ENCODE results near the gene OLA1. TPM values are rescaled to one million over a fixed set of nuclear protein-coding genes. Genes with fewer than 3 reads are reported as not detected.

Gene OLA1
- total RNA-seq, 1 experiment from 2014 or later, result 87.8 TPM

- in situ Hi-C loops (cut with HindIII; ENCODE audit: low pct_unique_long_range_greater_than_20kb, low sequenced_read_pairs), result no loop called here
- DNase-seq (ENCODE audit: low read depth, low spot score), result no peak
These were observed 91.3 kb downstream of the OLA1 start for GRCh38 chr2:174157053-174157452.

- in situ Hi-C loops (cut with HindIII; ENCODE audit: low pct_unique_long_range_greater_than_20kb, low sequenced_read_pairs), result no loop called here
- no peak for DNase-seq (ENCODE audit: low read depth, low spot score)
These were observed 94.3 kb downstream of the OLA1 start for GRCh38 chr2:174153757-174154680.

GRCh38 chr2:174149530-174149929 lies 98.8 kb downstream of the OLA1 start:
- DNase-seq (ENCODE audit: low read depth, low spot score), result no peak
- in situ Hi-C loops (cut with HindIII; ENCODE audit: low pct_unique_long_range_greater_than_20kb, low sequenced_read_pairs), result no loop called here

- in situ Hi-C loops (cut with HindIII; ENCODE audit: low pct_unique_long_range_greater_than_20kb, low sequenced_read_pairs), result no loop called here
These were observed 99.5 kb downstream of the OLA1 start for GRCh38 chr2:174148833-174149232.

GRCh38 chr2:174145827-174146226 lies 102.5 kb downstream of the OLA1 start:
- in situ Hi-C loops (cut with HindIII; ENCODE audit: low pct_unique_long_range_greater_than_20kb, low sequenced_read_pairs), result no loop called here
- DNase-seq (ENCODE audit: low read depth, low spot score), result peak; percentile 54

More at GRCh38 chr2:174148833-174149232, 99.5 kb downstream of the OLA1 start:
- DNase-seq (ENCODE audit: low read depth, low spot score), result no peak

GRCh38 chr2:174142290-174142689 lies 106.0 kb downstream of the OLA1 start:
- in situ Hi-C loops (cut with HindIII; ENCODE audit: low pct_unique_long_range_greater_than_20kb, low sequenced_read_pairs), result no loop called here
- no peak for DNase-seq (ENCODE audit: low read depth, low spot score)

GRCh38 chr2:174138161-174138560 lies 110.2 kb downstream of the OLA1 start:
- DNase-seq (ENCODE audit: low read depth, low spot score), result peak; percentile 55
- in situ Hi-C loops (cut with HindIII; ENCODE audit: low pct_unique_long_range_greater_than_20kb, low sequenced_read_pairs), result no loop called here

- in situ Hi-C loops (cut with HindIII; ENCODE audit: low pct_unique_long_range_greater_than_20kb, low sequenced_read_pairs), result no loop called here
- no peak for DNase-seq (ENCODE audit: low read depth, low spot score)
These were observed 112.4 kb downstream of the OLA1 start for GRCh38 chr2:174135981-174136380.

GRCh38 chr2:174125090-174125489 lies 123.2 kb downstream of the OLA1 start:
- DNase-seq (ENCODE audit: low read depth, low spot score), result no peak
- in situ Hi-C loops (cut with HindIII; ENCODE audit: low pct_unique_long_range_greater_than_20kb, low sequenced_read_pairs), result no loop called here

GRCh38 chr2:174124181-174124580 lies 124.2 kb downstream of the OLA1 start:
- in situ Hi-C loops (cut with HindIII; ENCODE audit: low pct_unique_long_range_greater_than_20kb, low sequenced_read_pairs), result no loop called here
- no peak for DNase-seq (ENCODE audit: low read depth, low spot score)

GRCh38 chr2:174122185-174122584 lies 126.1 kb downstream of the OLA1 start:
- DNase-seq (ENCODE audit: low read depth, low spot score), result no peak
- in situ Hi-C loops (cut with HindIII; ENCODE audit: low pct_unique_long_range_greater_than_20kb, low sequenced_read_pairs), result no loop called here

- no peak for DNase-seq (ENCODE audit: low read depth, low spot score)
- in situ Hi-C loops (cut with HindIII; ENCODE audit: low pct_unique_long_range_greater_than_20kb, low sequenced_read_pairs), result no loop called here
These were observed 126.7 kb downstream of the OLA1 start for GRCh38 chr2:174121612-174122011.

GRCh38 chr2:174121175-174121574 lies 127.2 kb downstream of the OLA1 start:
- in situ Hi-C loops (cut with HindIII; ENCODE audit: low pct_unique_long_range_greater_than_20kb, low sequenced_read_pairs), result no loop called here

GRCh38 chr2:174120346-174120745 lies 128.0 kb downstream of the OLA1 start:
- in situ Hi-C loops (cut with HindIII; ENCODE audit: low pct_unique_long_range_greater_than_20kb, low sequenced_read_pairs), result no loop called here
- DNase-seq (ENCODE audit: low read depth, low spot score), result no peak

More at GRCh38 chr2:174121175-174121574, 127.2 kb downstream of the OLA1 start:
- peak; percentile 24 for DNase-seq (ENCODE audit: low read depth, low spot score)

GRCh38 chr2:174117951-174118930 lies 130.1 kb downstream of the OLA1 start:
- DNase-seq (ENCODE audit: low read depth, low spot score), result no peak

GRCh38 chr2:174112073-174112472 lies 136.3 kb downstream of the OLA1 start:
- DNase-seq (ENCODE audit: low read depth, low spot score), result no peak
- in situ Hi-C loops (cut with HindIII; ENCODE audit: low pct_unique_long_range_greater_than_20kb, low sequenced_read_pairs), result no loop called here

More at GRCh38 chr2:174117951-174118930, 130.1 kb downstream of the OLA1 start:
- in situ Hi-C loops (cut with HindIII; ENCODE audit: low pct_unique_long_range_greater_than_20kb, low sequenced_read_pairs), result no loop called here

GRCh38 chr2:174108579-174108978 lies 139.8 kb downstream of the OLA1 start:
- in situ Hi-C loops (cut with HindIII; ENCODE audit: low pct_unique_long_range_greater_than_20kb, low sequenced_read_pairs), result no loop called here
- no peak for DNase-seq (ENCODE audit: low read depth, low spot score)

- in situ Hi-C loops (cut with HindIII; ENCODE audit: low pct_unique_long_range_greater_than_20kb, low sequenced_read_pairs), result no loop called here
These were observed 141.6 kb downstream of the OLA1 start for GRCh38 chr2:174106736-174107135.

More at GRCh38 chr2:174106736-174107135, 141.6 kb downstream of the OLA1 start:
- DNase-seq (ENCODE audit: low read depth, low spot score), result no peak
